HepG2 (cell line): Measurements from ENCODE around the gene YY1. TPM values are rescaled to one million over a fixed set of nuclear protein-coding genes. Genes with fewer than 3 reads are reported as not detected.

Experiments used
- AGO2 ChIP-seq: fragments of 200-400 bp; formaldehyde crosslinking; optimal IDR thresholded peaks from 2 replicates; pipeline ENCODE3; 2017; ENCODE audit warnings: mild to moderate bottlenecking, low read depth, low read length, moderate library complexity
- CREB1 ChIP-seq, 2 experiments: fragments of 450-650 bp in 1 of 2; IDR thresholded peaks; 2 replicates each; pipeline ENCODE4 v1.6.1; 2016 to 2017; ENCODE audit warnings: control low read depth in 1 of 2, mild to moderate bottlenecking in 1 of 2, missing compliant biosample characterization in 1 of 2, missing genetic modification characterization in 1 of 2
- ESRRA ChIP-seq: sonication (generic); formaldehyde crosslinking; IDR thresholded peaks from 2 replicates; pipeline ENCODE4 v1.5.1; 2020; ENCODE audit warnings: mild to moderate bottlenecking, low read depth, missing genetic modification reagents
- FOXP1 ChIP-seq, 2 experiments: fragments of 450-650 bp in 1 of 2; IDR thresholded peaks; 2 replicates each; pipeline ENCODE4 v1.6.1; 2017 to 2018; ENCODE audit warnings: antibody characterized with exemption in 1 of 2
- HIC2 ChIP-seq: sonication (generic); formaldehyde crosslinking; IDR thresholded peaks from 2 replicates; pipeline ENCODE4 v1.9.0; 2022; ENCODE audit warnings: low read depth, missing genetic modification reagents
- HNRNPL ChIP-seq: fragments of 200-400 bp; formaldehyde crosslinking; IDR thresholded peaks from 2 replicates; pipeline ENCODE4 v1.6.1; 2017; ENCODE audit warnings: mild to moderate bottlenecking, low read depth, low read length
- KDM2A ChIP-seq: sonication (generic); formaldehyde crosslinking; IDR thresholded peaks from 2 replicates; pipeline ENCODE4 v1.4.0; 2020; ENCODE audit warnings: low read depth, missing genetic modification reagents, borderline replicate concordance
- KLF12 ChIP-seq: sonication (generic); formaldehyde crosslinking; IDR thresholded peaks from 2 replicates; pipeline ENCODE4 v1.4.0; 2020; ENCODE audit warnings: missing genetic modification reagents, borderline replicate concordance
- MTA1 ChIP-seq: sonication (generic); formaldehyde crosslinking; IDR thresholded peaks from 2 replicates; pipeline ENCODE4 v1.4.0; 2020; ENCODE audit warnings: missing genetic modification reagents, mild to moderate bottlenecking, borderline replicate concordance
- RARA ChIP-seq: IDR thresholded peaks from 2 replicates; pipeline ENCODE4 v1.6.1; 2016; ENCODE audit warnings: missing genetic modification reagents, missing compliant biosample characterization
- SIN3B ChIP-seq: fragments of 150-350 bp; IDR thresholded peaks from 2 replicates; pipeline ENCODE4 v1.6.1; 2014; ENCODE audit warnings: low read length
- SIX4 ChIP-seq: sonication (generic); formaldehyde crosslinking; IDR thresholded peaks from 2 replicates; pipeline ENCODE4 v1.4.0; 2020; ENCODE audit warnings: missing genetic modification reagents
- SKI ChIP-seq: fragments of 450-650 bp; IDR thresholded peaks from one replicate; pipeline ENCODE4 v1.6.1; 2018; ENCODE audit warnings: mild to moderate bottlenecking; ENCODE audit not compliant: partially characterized antibody
- SNAPC2 ChIP-seq: sonication (generic); formaldehyde crosslinking; IDR thresholded peaks from 2 replicates; pipeline ENCODE4 v1.8.1; 2022; ENCODE audit warnings: mild to moderate bottlenecking, missing genetic modification reagents
- YEATS2 ChIP-seq: sonication (generic); formaldehyde crosslinking; IDR thresholded peaks from 2 replicates; pipeline ENCODE4 v1.4.0; 2020; ENCODE audit warnings: missing genetic modification reagents, borderline replicate concordance
- YY1 ChIP-seq: IDR thresholded peaks from 2 replicates; pipeline ENCODE4 v1.6.1; 2011; ENCODE audit warnings: low read length, low read depth, moderate library complexity, mild to moderate bottlenecking; ENCODE audit not compliant: insufficient read depth, insufficient replicate concordance
- ZMAT3 ChIP-seq: sonication (generic); formaldehyde crosslinking; conservative IDR thresholded peaks from 2 replicates; pipeline ENCODE4 v1.7.0; 2021; ENCODE audit warnings: missing genetic modification reagents
- ZNF121 ChIP-seq: sonication (generic); formaldehyde crosslinking; IDR thresholded peaks from 2 replicates; pipeline ENCODE4 v1.5.0; 2020; ENCODE audit warnings: mild to moderate bottlenecking, missing genetic modification reagents
- ZNF225 ChIP-seq: sonication (generic); formaldehyde crosslinking; IDR thresholded peaks from 2 replicates; pipeline ENCODE4 v1.4.0; 2020; ENCODE audit warnings: mild to moderate bottlenecking, missing genetic modification reagents
- ZNF253 ChIP-seq: sonication (generic); formaldehyde crosslinking; IDR thresholded peaks from 2 replicates; pipeline ENCODE4 v1.8.0; 2022; ENCODE audit warnings: mild to moderate bottlenecking, missing genetic modification reagents, borderline replicate concordance
- ZNF281 ChIP-seq: sonication (generic); formaldehyde crosslinking; IDR thresholded peaks from 2 replicates; pipeline ENCODE4 v1.4.0; 2020; ENCODE audit warnings: missing genetic modification reagents, borderline replicate concordance
- polyA plus RNA-seq, 8 experiments: library from polyadenylated mRNA; depleted of rRNA in 3 of 8; stranded (reverse) in 7 of 8; unstranded in 1 of 8; fragments of >200 nt; fragmentation: Illumina TruSeq in 4 of 8; extraction: Trizol in 4 of 8; gene quantifications; 2 replicates each; pipeline versions ENCODE4 v1.2.1 to v1.2.3, GENCODE V29; 2011 to 2016; ENCODE audit warnings: low read depth in 4 of 8, missing spikeins in 1 of 8, mixed read lengths in 1 of 8; ENCODE audit not compliant: insufficient read depth in 1 of 8
- total RNA-seq, 5 experiments: library from RNA; depleted of rRNA; stranded (reverse); fragments of >200 nt; fragmentation: Illumina TruSeq; extraction: Trizol; gene quantifications; 2 replicates each; pipeline ENCODE4 v1.2.3, GENCODE V29; 2016; ENCODE audit warnings: low read depth in 1 of 5
- TF ChIP-seq, protein P1 (sequence below): sonication (generic); formaldehyde crosslinking; IDR thresholded peaks from 2 replicates; pipeline ENCODE4 v1.8.0; 2022; ENCODE audit warnings: low read depth, missing genetic modification reagents
- TF ChIP-seq, protein P2 (sequence below): IDR thresholded peaks from 2 replicates; pipeline ENCODE4 v1.6.1; 2012; ENCODE audit warnings: inconsistent platforms

The YY1 gene
- total and polyA plus RNA-seq, 2 of the 13 experiments (the other 11 are each of a cell fraction or from before 2014, with no cell fraction given): 29.4 to 68.1 TPM

- peak; percentile 46; the same call in 1 of the 2 replicates for TF ChIP-seq ZNF281 (CRISPR knock-in tag)
- no peak for TF ChIP-seq ZNF121 (CRISPR knock-in tag)
- peak; percentile 75 for TF ChIP-seq HIC2 (CRISPR knock-in tag)
- 0 out of 2 replicates have a peak, but pooled peaks have one; percentile 30 for TF ChIP-seq KLF12 (CRISPR knock-in tag)
- peak; percentile 11; the same call in 1 of the 2 replicates for TF ChIP-seq RARA (CRISPR knock-in tag)
- TF ChIP-seq, protein P1, sequence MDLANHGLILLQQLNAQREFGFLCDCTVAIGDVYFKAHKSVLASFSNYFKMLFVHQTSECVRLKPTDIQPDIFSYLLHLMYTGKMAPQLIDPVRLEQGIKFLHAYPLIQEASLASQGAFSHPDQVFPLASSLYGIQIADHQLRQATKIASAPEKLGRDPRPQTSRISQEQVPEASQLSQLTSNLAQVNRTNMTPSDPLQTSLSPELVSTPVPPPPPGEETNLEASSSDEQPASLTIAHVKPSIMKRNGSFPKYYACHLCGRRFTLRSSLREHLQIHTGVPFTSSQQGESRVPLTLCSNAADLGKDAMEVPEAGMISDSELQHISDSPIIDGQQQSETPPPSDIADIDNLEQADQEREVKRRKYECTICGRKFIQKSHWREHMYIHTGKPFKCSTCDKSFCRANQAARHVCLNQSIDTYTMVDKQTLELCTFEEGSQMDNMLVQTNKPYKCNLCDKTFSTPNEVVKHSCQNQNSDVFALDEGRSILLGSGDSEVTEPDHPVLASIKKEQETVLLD (CRISPR knock-in tag): peak; percentile 94
- no peak for TF ChIP-seq SIX4 (CRISPR knock-in tag)
- TF ChIP-seq ZNF225 (CRISPR knock-in tag): 0 out of 2 replicates have a peak, but pooled peaks have one; percentile 52
- TF ChIP-seq SKI: peak; percentile 73
- no peak for TF ChIP-seq SNAPC2 (CRISPR knock-in tag)
- TF ChIP-seq CREB1 (IDR thresholded peaks at IDR 0.05): peak; percentile 56
- TF ChIP-seq CREB1 (CRISPR knock-in tag; IDR thresholded peaks at IDR 0.05): no peak
- TF ChIP-seq YEATS2 (CRISPR knock-in tag): peak; percentile 58; the same call in 1 of the 2 replicates
- TF ChIP-seq ZMAT3 (CRISPR knock-in tag): peak; percentile 43; the same call in 1 of the 2 replicates
- TF ChIP-seq YY1: peak; percentile 97
- no peak for TF ChIP-seq ESRRA (CRISPR knock-in tag)
- no peak for TF ChIP-seq AGO2
- TF ChIP-seq MTA1: peak; percentile 69; the same call in 1 of the 2 replicates
- TF ChIP-seq FOXP1 (IDR thresholded peaks at IDR 0.05): no peak
- TF ChIP-seq FOXP1 (CRISPR knock-in tag; IDR thresholded peaks at IDR 0.05): no peak
- no peak for TF ChIP-seq SIN3B
- no peak for TF ChIP-seq ZNF253 (CRISPR knock-in tag)
- TF ChIP-seq HNRNPL: 0 out of 2 replicates have a peak, but pooled peaks have one; percentile 61
- TF ChIP-seq KDM2A (CRISPR knock-in tag): peak; percentile 50; the same call in 1 of the 2 replicates
- TF ChIP-seq, protein P2, sequence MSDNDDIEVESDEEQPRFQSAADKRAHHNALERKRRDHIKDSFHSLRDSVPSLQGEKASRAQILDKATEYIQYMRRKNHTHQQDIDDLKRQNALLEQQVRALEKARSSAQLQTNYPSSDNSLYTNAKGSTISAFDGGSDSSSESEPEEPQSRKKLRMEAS: peak; percentile 80
Observed at GRCh38 chr14:100239840-100240667, 1.1 kb downstream of the YY1 start (continued).
